GM21529 (cell line): Measurements from ENCODE around the gene PRSS27.
"Not testable (repeated sequence)": the region's sequence is repeated elsewhere in the genome, so short reads cannot be mapped to it uniquely, and the experiment has no call there.

Experiments
- ATAC-seq: cut with Tn5 transposase; IDR thresholded peaks from one replicate; pipeline ENCODE4 v1.9.1; 2021; ENCODE audit not compliant: unreplicated experiment

The PRSS27 gene

DNA sequence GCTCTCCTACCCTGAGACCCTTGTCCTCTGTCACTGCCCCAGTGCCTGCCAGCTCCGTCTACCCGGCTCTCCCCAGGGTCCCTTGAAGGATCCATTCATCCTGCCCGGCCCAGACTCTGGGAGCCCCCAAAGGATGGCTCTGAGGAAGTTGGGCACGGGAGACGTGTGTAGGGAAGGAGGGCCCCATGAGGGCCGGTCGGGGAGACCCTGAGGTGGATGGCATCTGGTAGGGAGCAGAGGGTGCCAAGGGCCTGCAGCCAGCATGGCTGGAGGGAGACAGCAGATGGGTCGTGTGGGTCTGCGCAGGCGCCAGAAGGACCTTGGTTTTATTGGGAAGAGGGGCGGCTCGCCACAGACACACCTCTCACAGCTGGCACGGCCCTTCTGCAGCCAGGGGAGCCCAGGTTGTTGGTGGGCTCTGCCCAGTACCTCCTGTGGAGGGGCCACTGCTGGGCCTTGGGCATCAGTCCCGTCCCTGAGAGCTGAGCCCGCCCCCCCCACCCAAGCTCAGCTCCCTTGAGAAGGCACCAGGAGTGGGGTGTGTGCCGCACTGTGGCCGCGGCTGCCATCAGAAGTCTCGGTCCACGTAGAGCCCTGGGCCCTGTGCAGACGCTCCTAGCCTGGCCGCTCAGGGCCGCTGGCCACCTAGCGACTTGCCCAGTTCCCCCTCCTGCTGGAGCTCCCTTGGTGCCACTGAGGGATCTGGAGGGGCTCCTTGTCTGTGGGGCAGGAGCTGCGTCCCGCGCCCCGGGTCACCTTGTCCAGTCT lies 21.7 kb downstream of the PRSS27 start:
- ATAC-seq = no peak

DNA sequence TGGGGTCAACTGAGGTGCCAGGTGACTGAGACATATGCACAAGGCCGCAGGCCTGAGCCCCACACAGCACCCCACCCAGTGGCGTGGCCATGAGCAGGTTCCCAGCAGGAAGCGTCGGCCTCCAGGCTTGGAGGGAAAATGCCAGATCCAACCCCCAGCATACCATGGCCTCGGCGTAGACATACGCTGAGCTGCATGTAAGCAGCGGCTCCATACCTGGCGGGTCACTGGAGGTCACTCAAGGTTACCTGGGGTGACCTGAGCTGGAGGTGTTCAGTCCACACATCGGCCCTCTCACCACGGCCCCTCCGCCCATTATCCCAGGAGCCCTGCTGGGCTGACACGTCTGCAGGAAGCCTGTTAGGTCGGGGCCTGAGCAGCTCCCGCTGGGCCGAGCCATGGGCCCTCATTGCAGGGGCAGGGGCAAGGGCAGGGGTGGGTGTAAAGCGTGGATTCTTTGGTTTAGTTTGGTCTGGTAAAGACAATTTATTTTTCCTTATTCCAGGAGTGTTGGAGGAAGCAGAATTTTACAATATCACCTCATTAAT lies 22.5 kb downstream of the PRSS27 start:
- no peak for ATAC-seq

DNA sequence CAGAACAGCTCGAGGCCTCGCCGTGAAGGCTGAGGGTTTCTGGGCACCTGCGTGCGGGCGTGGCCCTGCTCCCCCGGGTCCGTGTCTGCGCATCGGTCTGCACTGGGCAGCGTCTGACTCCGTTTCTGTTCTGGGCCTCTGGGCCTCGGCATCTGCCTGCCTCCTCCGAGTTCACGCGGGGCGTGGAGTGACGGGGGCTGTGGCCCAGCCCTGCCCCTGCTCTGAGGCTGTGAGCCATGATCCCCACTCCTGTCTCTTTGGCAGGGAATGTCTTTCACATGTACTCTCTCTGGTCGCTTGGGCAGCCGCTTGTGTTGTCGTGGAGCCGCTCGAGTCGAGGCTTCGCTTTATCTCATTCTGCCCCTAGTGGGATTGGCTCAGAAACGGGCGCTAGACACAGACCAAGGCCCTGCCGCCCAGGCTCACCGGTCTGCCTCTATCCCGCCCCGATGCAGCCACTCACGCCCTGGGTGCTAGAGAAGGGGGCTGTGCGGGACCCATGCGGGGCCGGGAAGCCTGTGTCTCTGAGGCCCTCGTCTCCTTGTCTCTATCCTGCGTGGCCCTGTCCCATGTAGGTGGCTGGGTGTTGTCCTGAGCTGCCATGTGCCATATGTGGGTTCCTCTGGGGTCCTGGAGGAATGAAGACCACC lies 23.3 kb downstream of the PRSS27 start:
- ATAC-seq = not testable (repeated sequence)

DNA sequence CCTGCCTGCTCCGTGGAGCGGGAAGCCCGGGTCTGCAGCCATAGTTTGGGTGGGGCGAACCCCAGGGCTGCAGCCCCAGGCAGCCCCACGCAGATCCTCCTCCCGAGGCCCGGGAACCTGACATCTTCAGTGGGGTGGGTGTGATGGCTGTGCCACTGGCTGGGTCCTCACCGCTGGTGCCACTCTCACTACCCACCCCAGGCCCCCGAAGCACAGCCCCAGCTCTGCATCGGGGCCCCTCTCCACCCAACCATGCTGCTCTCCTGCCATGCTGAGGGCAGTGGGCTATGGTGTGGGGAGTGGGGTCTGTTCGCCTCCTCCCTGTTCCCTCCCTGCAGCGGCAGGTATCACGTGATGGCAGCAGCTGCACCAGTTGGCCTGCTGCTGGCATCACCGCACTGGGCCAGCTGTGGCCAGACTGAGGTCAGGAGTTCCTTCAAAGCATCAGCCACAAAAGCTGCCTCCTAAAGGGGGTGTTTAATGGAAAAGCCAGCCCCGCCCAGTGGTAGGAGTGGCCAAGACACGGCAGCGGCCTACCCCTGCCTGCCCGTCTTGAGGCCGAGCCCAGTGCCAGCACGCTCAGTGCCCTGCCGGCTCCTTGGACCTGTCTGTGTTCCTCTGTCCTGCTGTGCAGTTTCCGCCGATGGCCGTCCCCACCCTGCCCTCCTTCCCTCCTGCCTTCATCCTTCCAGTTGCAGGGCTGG lies 26.9 kb downstream of the PRSS27 start:
- ATAC-seq = no peak

DNA sequence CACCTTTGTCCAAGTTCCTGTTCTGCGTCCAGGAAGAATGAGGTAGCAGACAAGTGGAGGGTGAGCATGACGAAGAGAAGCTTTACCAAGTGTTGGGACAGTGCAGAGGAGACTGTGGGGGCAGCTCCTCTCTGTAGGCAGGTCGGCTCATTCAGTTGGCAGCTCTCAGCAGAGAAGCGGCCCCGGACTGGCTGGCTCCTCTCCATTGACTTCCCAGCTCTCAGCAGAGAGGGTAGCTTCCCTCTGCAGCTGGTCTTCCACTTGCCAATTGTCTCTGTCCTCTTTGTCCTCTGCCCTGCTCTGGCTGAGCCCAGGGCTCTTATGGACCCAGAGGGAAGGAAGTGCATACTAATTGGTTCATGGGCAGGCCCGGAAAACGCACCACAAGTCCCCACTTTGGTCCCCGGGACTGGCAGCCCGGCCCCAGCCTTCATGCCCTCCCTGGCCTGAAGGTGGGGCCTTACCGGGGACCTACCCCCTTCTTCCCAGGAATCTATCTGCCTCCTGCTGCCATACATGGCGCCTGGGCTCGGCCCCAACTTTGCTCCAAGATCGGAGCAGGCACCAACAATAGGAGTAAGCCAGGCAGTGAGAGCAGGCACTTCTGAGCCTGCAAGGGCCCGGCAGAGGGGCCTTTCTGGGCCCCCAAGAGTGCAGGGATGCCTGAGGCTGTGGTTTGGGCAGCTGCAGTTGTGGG lies 27.6 kb downstream of the PRSS27 start:
- ATAC-seq = no peak

DNA sequence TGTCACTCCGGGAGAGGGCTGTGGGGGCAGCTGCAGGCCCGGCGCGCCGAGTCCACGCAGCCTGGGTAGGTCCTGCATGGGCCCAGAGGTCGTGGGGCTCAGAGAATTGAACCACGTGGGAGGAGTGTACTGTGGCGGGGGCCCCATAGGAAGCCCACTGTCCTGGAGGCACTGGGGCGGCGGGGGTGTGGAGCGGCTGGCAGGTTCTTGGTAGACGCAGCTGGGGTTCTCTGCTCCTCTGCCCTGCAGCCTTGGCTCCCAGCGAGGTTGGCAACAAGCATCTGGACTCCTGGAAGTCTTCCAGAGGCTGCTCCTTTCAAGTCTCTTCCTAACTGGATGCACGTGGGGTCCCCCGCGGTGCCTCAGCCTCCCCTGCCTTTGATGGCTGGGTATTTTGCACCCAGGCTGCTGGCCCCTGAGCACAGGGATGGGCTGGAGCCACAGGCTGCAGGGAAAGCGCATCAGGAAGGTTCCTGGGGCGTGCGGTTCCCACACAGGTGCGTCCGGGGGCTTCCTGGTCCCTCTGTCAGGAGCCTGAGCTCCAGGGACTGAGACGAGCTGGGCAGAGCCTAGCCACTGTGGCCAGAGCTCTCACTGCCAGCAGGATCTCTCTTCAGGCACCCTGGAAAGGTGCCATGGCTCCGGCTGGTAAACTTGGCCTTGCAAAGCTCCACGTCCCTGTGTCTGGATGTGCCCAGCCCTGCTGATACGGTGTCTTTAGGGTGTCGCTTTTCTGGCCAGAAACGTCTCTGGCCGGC lies 28.4 kb downstream of the PRSS27 start:
- no peak for ATAC-seq

DNA sequence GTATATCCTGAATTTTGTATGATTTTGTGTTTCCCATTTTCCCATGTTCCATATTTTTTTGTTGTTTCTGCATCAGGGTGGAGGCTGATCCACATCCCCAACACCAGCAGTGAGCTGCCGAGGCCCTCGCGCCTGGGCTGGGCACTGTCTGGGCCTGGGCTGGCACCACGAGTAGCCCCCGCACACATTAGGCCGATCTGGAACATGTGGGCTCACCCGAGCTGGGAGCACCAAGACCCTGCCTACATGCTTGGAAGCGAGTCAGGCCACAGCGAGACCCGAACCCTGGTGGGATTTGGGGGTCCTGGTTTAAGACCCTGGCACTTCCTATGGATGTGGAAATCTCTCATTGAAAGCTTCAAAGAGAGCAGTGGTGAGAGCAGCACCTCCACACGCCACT lies 29.2 kb downstream of the PRSS27 start:
- no peak for ATAC-seq

DNA sequence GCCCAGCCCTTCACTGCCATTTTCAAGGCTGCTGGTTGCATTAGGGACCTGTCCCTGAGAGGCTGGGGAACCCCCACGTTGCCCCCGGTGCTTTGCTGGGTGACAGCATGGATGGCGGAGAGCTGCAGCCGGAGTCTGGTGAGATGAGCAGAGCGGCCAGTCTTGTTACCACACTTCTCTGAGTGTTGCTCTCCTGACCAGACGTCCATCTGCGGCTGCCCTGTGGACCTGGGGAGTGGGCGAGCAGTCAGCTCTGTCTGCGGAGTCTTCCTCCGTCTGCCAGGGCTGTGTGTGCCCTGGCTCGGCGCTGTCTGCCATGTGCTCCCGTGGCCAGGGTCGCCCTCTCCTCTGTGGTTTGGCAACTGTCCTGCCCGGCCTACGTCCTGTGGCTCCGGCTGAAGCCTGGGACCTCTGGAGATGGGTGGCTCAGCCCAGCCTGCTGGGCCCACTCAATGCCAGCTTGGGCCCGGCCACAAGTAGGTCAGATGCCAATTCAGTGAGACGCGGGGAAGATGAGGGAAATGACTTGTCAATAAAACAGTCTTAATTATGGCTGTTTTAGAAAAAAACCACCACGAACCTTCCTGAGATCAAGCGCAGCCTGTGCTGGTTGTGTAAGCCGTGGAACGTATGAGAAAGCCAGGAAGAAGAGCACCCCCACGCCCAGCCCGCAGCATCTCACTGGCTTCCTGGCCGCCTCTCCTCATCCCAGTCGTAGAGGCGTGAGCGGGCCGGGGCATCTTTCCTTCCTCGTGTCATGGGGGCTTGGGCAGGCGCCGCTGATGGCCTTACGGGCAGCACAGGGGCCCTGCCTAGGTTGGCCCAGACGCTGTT lies 29.8 kb downstream of the PRSS27 start:
- no peak for ATAC-seq

DNA sequence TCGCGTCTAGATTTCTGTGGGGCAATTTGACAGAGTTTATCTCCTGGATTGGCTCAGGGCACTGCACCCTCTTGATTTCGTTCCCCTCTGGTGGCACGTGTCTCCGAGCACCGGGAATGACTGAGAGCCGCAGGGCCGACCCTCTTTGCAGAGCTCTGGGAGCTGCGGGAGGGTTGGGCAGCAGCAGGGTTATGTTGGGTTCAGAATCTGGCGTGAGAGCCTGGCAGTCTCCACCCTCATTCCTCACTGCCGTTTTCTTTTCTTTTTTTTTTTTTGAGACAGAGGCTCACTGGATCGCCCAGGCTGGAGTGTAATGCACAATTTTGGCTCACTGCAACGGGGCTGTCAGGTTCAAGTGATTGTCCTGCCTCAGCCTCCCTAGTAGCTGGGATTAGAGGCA lies 30.6 kb downstream of the PRSS27 start:
- ATAC-seq = not testable (repeated sequence)

DNA sequence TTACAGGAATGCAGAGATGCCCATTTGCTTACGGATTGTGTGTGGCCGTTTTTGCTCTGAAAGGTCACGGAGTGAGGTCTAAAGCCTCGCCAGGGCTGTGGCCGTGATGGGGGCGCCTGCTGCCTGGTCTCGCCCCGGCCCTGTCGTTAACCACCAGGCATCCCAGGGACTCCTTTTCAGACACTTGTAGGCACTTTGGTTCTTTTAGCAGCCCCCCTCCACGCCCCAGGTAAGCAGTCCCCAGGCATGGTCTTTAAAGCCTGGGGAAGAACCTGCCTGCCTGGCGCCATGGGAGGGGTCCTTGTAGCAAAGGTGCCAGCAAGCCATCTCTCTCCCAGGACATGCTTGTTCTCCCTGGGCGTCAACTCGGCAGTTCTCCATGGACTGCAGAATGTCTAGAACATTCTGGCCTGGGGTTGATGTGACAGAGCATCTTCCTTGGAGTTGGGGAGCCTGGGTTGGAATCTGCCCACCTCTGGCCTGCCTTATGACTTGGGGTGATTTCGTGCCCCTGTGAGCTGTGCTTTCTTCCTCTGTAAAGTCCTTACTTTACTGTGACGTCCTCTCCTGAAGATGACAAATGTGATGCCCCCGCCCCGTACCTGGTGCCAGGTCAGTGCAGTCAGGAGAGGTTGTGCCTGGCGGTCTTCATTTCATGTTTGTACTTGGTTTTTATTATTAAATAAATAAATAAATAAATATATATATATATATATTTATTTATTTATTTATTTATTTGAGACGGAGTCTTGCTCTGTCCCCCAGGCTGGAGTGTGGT lies 32.3 kb downstream of the PRSS27 start:
- no peak for ATAC-seq

DNA sequence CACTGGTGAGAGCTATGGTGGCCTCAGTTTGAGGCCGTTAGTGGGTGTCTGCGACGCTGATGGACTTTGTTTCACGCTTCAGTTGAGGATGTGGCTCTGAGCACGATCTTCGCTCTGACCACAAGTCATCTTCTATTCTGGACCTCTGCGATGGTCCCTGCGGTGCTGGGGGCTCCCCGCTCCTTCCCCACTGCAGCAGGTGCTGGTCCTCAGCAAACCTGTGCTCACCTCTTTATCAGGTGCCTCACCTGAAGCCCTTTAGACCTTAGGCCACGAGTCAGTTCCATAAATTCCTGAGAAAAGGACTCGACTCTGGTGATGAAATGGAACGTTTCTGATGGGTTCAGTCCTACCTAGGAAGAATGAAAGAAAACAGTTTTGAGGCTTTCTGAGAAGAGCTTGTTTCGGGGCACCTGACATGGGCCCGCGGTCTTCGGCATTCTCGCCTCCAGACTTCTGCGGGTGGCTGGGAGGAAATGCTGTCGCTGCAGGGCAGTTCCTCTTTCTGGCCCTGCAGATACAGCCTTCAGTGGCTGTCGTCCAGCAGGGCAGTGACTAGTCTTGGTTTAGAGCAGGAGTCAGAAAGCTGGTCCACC lies 33.0 kb downstream of the PRSS27 start:
- ATAC-seq = peak; percentile 51

DNA sequence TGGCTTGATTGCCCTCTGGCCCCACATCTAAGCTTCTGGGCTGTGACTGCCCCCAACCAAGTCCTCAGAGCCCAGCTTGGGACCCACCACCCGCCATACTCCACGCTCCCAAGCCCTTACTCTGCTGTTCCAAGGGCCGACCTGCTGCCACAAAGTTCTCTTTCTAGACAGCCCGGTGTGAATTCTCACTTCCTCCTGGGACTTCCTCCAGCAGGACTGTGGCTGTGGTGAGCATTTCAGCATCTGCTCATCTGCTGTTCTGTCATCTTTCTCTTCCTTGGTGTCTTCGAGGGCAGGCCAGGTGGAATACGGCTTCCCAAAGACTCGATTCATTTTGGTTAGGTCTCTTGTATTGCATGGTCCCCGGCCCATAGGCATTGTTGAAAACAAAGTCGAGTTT lies 33.9 kb downstream of the PRSS27 start:
- ATAC-seq = peak; percentile 38

DNA sequence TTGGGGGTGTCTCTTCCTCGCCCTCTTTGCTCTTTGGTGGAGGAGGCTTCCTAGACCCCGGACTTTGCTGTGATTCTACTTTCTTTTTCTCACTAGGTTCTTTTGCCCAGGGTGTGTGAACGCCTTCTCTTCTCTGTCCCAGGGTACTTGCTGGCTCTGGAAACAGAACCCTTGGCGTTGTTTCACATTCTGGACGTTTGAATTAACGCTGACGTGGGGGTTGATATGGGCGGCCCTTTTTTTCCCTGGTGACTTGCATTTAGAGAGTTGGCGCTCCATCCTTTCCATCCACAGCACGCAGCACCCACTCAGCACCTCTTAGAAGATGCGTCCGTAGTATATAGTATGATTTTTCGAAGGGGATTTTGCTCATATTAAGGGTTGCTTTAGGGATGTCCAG lies 37.0 kb downstream of the PRSS27 start:
- ATAC-seq = not testable (repeated sequence)

DNA sequence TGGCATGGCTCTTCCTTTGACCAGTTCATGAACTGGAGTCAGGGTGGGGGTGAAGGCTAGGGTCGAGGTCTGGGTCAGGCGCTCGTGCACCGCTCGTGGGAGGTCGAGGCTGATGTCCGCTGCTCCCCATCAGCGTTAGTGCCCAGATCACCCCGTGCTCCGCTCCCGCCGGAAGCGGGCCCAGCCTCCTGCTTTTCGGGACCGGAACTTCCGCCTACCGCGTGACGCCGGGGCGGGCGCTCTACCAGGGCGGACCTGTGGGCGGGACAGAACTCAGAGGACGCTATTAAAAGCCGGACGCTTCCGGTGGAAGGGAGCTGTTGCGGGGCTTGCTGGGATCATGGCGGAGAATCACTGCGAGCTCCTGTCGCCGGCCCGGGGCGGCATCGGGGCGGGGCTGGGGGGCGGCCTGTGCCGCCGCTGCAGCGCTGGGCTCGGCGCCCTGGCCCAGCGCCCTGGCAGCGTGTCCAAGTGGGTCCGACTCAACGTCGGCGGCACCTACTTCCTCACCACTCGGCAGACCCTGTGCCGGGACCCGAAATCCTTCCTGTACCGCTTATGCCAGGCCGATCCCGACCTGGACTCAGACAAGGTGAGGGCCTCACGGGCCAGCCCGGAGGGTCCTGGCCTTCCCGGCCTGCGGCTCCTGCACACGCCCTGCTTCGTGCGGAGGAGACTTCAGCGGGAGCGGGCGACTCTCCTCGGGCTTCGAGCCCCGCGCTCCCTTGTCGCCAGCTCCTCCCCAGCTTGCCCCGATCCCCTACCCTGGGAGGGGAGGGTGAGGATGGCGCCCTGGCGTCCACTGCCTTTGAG lies 37.6 kb downstream of the PRSS27 start, which contains the start of gene KCTD5:
Gene KCTD5 (plus strand): TSS at position 315 of the 813 bp plus-strand sequence. CDS start 26 bp downstream, at position 341.
- peak; percentile 57 for ATAC-seq

DNA sequence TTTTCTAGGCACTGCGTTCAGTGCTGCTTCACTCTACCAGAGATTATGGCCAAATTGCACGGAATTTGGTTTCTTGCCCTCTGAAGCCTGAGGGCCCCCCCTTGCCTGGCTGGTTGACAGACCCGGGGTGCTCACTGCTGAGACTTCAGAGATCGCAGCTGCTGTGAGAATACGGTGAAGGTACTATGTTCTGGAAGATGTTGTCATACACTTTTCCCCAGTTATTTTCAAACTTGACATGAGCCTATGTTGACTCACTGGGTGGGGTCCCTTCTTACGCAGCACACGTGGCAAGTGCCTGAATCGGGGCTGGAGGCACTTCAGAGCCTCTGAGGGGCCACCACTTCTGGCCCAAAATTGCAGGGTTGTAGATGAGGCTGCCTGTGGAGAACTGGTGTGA lies 39.7 kb downstream of the PRSS27 start:
- ATAC-seq = not testable (repeated sequence)

DNA sequence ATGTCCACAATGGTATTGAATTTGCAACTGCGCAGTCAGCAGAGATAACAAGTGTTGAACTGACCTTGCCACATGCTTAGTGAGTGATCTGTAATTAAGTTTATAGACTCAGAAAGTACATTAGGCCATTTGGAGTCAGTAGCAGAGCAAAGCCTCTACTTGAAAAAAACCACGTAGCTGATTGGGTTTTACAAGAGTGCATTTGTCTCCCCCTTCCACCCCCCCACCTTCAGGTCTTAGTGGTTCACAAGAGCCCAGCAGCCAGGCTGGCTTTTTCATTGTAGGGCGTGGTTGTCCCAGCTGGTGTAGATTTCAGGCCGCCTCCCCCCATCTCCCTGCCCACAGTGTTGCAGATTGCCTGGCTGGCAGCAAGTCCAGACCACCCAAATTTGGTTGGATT lies 40.1 kb downstream of the PRSS27 start:
- not testable (repeated sequence) for ATAC-seq

DNA sequence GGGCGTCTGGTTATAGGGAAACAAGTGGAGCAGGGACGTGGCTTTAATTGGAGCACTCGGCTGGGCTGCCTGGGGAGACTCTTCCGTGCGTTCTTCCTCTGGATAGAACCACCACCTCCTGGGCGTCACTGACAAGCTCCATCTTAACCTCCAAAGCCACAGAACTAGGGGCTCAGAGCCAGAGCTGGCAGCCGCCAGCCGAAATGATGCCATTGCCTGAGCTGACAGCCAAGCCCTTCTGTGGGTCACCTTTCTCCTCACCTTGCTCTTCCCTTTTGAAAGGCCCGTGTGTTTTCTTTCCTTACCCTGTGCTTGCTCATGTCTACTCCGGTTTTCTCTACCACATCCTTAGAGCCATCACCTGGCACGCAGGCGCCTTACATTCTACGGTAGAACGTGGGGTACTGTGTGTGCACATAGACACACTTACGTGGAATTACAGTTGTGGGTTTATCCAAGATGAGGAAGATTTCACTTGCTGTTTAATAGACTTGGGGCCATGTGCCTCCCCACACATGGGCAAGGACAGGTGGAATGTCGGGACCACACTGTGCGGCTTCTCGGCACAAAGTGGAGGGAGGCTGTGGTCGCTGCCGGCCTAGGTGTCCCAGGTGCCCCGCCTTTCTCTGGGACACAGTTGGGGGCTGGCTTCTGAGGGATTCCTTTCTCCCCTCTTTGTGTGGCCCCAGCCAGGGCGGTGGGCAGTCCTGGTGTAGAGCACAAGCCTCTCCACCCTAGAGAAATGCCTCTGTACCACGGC lies 41.6 kb downstream of the PRSS27 start:
- not testable (repeated sequence) for ATAC-seq
